ENCODE results near the gene CPN2. TPM values are rescaled to one million over a fixed set of nuclear protein-coding genes. Genes with fewer than 3 reads are reported as not detected.

Gene CPN2
- total RNA-seq, 4 donors from 2014 or later, result 0.10 TPM; not detected in 3

- 85 to 91% methylated on average over 5 of the region's 5 CpGs for WGBS, 2 donors
- H3K4me3 ChIP-seq (ENCODE audit: low read depth, poor library complexity, severe bottlenecking), result no peak overlapping the region
- peak in 1 of 3 donors; percentile 14 for TF ChIP-seq CTCF (IDR thresholded peaks at IDR 0.05)
- no peak for TF ChIP-seq POLR2A (IDR thresholded peaks at IDR 0.05)
- no peak for DNase-seq (ENCODE audit: low spot score in 2 of 2)
- intact Hi-C loops (cut with DNase I; ENCODE audit: low total_unique reads), result no loop called here
These were observed 23.7 kb downstream of the CPN2 start for GRCh38 chr3:194327218-194328052.

- 85 to 88% methylated on average over 2 of the region's 2 CpGs for WGBS, 2 donors
- no peak overlapping the region for H3K4me3 ChIP-seq (ENCODE audit: low read depth, poor library complexity, severe bottlenecking)
- intact Hi-C loops (cut with DNase I; ENCODE audit: low total_unique reads), result no loop called here
- TF ChIP-seq CTCF (IDR thresholded peaks at IDR 0.05), result no peak
- no peak for TF ChIP-seq POLR2A (IDR thresholded peaks at IDR 0.05)
- DNase-seq (ENCODE audit: low spot score in 2 of 2), result no peak
These were observed 24.2 kb downstream of the CPN2 start for GRCh38 chr3:194326968-194327217.

GRCh38 chr3:194326192-194326967 is 24.7 kb downstream of the CPN2 start:
- intact Hi-C loops (cut with DNase I; ENCODE audit: low total_unique reads), result no loop called here
- H3K4me3 ChIP-seq (ENCODE audit: low read depth, poor library complexity, severe bottlenecking), result no peak overlapping the region
- no peak for DNase-seq (ENCODE audit: low spot score in 2 of 2)
- WGBS, 2 donors, result 42 to 45% methylated on average over 15 of the region's 15 CpGs
- TF ChIP-seq POLR2A (IDR thresholded peaks at IDR 0.05) (no peak), CTCF (IDR thresholded peaks at IDR 0.05) (no peak)

GRCh38 chr3:194325424-194326153 is 25.5 kb downstream of the CPN2 start:
- DNase-seq (ENCODE audit: low spot score in 2 of 2), result no peak
- WGBS, 2 donors, result 64 to 77% methylated on average over 3 to 15 of the region's 15 CpGs
- intact Hi-C loops (cut with DNase I; ENCODE audit: low total_unique reads), result no loop called here
- TF ChIP-seq CTCF (IDR thresholded peaks at IDR 0.05) (no peak), POLR2A (IDR thresholded peaks at IDR 0.05) (no peak)
- H3K4me3 ChIP-seq (ENCODE audit: low read depth, poor library complexity, severe bottlenecking), result no peak overlapping the region

GRCh38 chr3:194324823-194325327 is 26.3 kb downstream of the CPN2 start:
- 90 to 93% methylated on average over 3 of the region's 3 CpGs for WGBS, 2 donors
- H3K4me3 ChIP-seq (ENCODE audit: low read depth, poor library complexity, severe bottlenecking), result no peak overlapping the region
- DNase-seq (ENCODE audit: low spot score in 2 of 2), result no peak
- TF ChIP-seq POLR2A (IDR thresholded peaks at IDR 0.05) (no peak), CTCF (IDR thresholded peaks at IDR 0.05) (peak in 1 of 3 donors; percentile 15)
- intact Hi-C loops (cut with DNase I; ENCODE audit: low total_unique reads), result no loop called here

All from lower leg skin (tissue), 4 donors.